H1 (cell line): ENCODE measurements around the gene SMG1.

Experiments used
- CTCF ChIP-seq, 3 experiments: IDR thresholded peaks; 1 replicate in 2 of 3; 2 replicates in 1 of 3; pipeline versions ENCODE4 v1.5.1 to v1.6.1; 2011; ENCODE audit warnings: low read length in 3 of 3, mild to moderate bottlenecking in 3 of 3, inconsistent platforms in 2 of 3, low read depth in 1 of 3, moderate library complexity in 1 of 3; ENCODE audit not compliant: insufficient read depth in 1 of 3; ENCODE audit errors: control extremely low read depth in 1 of 3
- EGR1 ChIP-seq: IDR thresholded peaks from 2 replicates; pipeline ENCODE4 v1.6.1; 2011; ENCODE audit warnings: low read depth, low read length, borderline replicate concordance
- EZH2 ChIP-seq: fragments of 200-600 bp; sonication (generic); IDR thresholded peaks from 2 replicates; pipeline ENCODE4 v1.7.1; 2012; ENCODE audit warnings: low read depth, mild to moderate bottlenecking, moderate library complexity, low read length, inconsistent platforms; ENCODE audit not compliant: severe bottlenecking
- POLR2A ChIP-seq, 2 experiments: IDR thresholded peaks; 1 replicate in 1 of 2; 2 replicates in 1 of 2; pipeline ENCODE4 v1.6.1; 2011; ENCODE audit warnings: low read depth in 2 of 2, low read length in 2 of 2, mild to moderate bottlenecking in 2 of 2; ENCODE audit errors: control extremely low read depth in 1 of 2
- POLR2AphosphoS5 ChIP-seq: IDR thresholded peaks from 2 replicates; pipeline ENCODE4 v1.6.1; 2011; ENCODE audit warnings: low read depth, low read length
- RFX5 ChIP-seq: IDR thresholded peaks from 2 replicates; pipeline ENCODE4 v1.6.1; 2011; ENCODE audit warnings: low read depth, low read length, improper control_type of control experiment, borderline replicate concordance
- SP1 ChIP-seq: IDR thresholded peaks from 2 replicates; pipeline ENCODE4 v1.6.1; 2011; ENCODE audit warnings: low read depth, low read length
- YY1 ChIP-seq: IDR thresholded peaks from 2 replicates; pipeline ENCODE4 v1.6.1; 2011; ENCODE audit warnings: low read depth, mild to moderate bottlenecking, low read length

GRCh38 chr16:18802767-18803343, 123.4 kb downstream of the SMG1 start:
- no peak for TF ChIP-seq YY1
- no peak for TF ChIP-seq POLR2AphosphoS5
- TF ChIP-seq CTCF (IDR thresholded peaks at IDR 0.05; ENCODE audit: control extremely low read depth in 1 of 3, insufficient read depth in 1 of 3, low read depth in 1 of 3, low read length in 3 of 3): no peak
- no peak for TF ChIP-seq POLR2A (IDR thresholded peaks at IDR 0.05; ENCODE audit: control extremely low read depth in 1 of 2, low read depth in 2 of 2, low read length in 2 of 2)
- no peak for TF ChIP-seq EGR1
- no peak for TF ChIP-seq SP1
- TF ChIP-seq RFX5: no peak
- no peak for TF ChIP-seq EZH2
